HG03571 (cell line): ENCODE measurements around the gene ARV1.
"Not testable (repeated sequence)": the region's sequence is repeated elsewhere in the genome, so short reads cannot be mapped to it uniquely, and the experiment has no call there.

Experiments used
- ATAC-seq: cut with Tn5 transposase; IDR thresholded peaks from one replicate; pipeline ENCODE4 v1.9.1; 2021; ENCODE audit not compliant: unreplicated experiment

The ARV1 gene

GRCh38 chr1:230976825-230977747 is 1.8 kb upstream of the ARV1 start:
- no peak for ATAC-seq

- peak; percentile 4 for ATAC-seq
Measured at GRCh38 chr1:230977761-230978490, 968 bp upstream of the ARV1 start.

GRCh38 chr1:230979389-230979716 is 459 bp downstream of the ARV1 start:
- ATAC-seq: no peak

GRCh38 chr1:230979952-230980351 is 1.1 kb downstream of the ARV1 start:
- no peak for ATAC-seq

- ATAC-seq: no peak
Measured at GRCh38 chr1:230982696-230983095, 3.8 kb downstream of the ARV1 start.

GRCh38 chr1:230983811-230984210 is 4.9 kb downstream of the ARV1 start:
- ATAC-seq: no peak

- ATAC-seq: not testable (repeated sequence)
Measured at GRCh38 chr1:230984622-230985515, 6.0 kb downstream of the ARV1 start.

GRCh38 chr1:230985711-230986110 is 6.8 kb downstream of the ARV1 start:
- no peak for ATAC-seq

- ATAC-seq: no peak
Measured at GRCh38 chr1:230986976-230987375, 8.1 kb downstream of the ARV1 start.

- ATAC-seq: no peak
Measured at GRCh38 chr1:230987448-230987847, 8.6 kb downstream of the ARV1 start.

- ATAC-seq: no peak
Measured at GRCh38 chr1:230992100-230992774, 13.3 kb downstream of the ARV1 start.

GRCh38 chr1:230994860-230995259 is 16.0 kb downstream of the ARV1 start:
- no peak for ATAC-seq

GRCh38 chr1:231000201-231000600 is 21.3 kb downstream of the ARV1 start:
- ATAC-seq: no peak

GRCh38 chr1:231000639-231001038 is 21.7 kb downstream of the ARV1 start:
- no peak for ATAC-seq

GRCh38 chr1:231001892-231002291 is 23.0 kb downstream of the ARV1 start:
- no peak for ATAC-seq

- ATAC-seq: not testable (repeated sequence)
Measured at GRCh38 chr1:231007535-231007934, 28.6 kb downstream of the ARV1 start.

GRCh38 chr1:231011360-231011759 is 32.5 kb downstream of the ARV1 start:
- no peak for ATAC-seq

- no peak for ATAC-seq
Measured at GRCh38 chr1:231011963-231012362, 33.1 kb downstream of the ARV1 start.

- no peak for ATAC-seq
Measured at GRCh38 chr1:231013391-231014015, 34.6 kb downstream of the ARV1 start.

GRCh38 chr1:231016234-231016633 is 37.3 kb downstream of the ARV1 start:
- no peak for ATAC-seq
